IPS DF 19.7 (cell line): ENCODE measurements around the gene ABCC1.
"Not testable (repeated sequence)": the region's sequence is repeated elsewhere in the genome, so short reads cannot be mapped to it uniquely, and the experiment has no call there.

ENCODE experiments used
- DNase-seq: peaks from one replicate; pipeline ENCODE4 v3.0.0-alpha.2; 2013; ENCODE audit warnings: low read depth, low spot score

Gene ABCC1

DNA sequence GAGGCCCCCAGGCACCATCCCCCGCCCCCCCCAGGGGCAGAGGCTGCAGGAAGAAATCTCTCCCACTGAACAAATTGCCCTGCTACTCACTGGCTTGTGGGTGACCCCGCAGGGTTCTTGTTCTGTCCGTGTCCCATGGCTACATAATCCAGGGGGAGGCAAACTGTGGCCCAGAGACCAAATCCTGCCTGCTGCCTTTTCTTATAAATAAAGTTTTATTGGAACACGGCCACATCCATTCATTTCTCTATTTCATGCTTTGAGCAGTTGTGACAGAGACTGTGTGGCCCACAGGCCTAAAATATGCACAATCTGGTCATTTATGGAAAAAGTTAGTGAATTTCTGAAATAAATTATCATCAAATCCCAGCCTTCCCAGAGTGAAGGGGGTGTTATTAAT lies 235.7 kb downstream of the ABCC1 start:
- no peak for DNase-seq

DNA sequence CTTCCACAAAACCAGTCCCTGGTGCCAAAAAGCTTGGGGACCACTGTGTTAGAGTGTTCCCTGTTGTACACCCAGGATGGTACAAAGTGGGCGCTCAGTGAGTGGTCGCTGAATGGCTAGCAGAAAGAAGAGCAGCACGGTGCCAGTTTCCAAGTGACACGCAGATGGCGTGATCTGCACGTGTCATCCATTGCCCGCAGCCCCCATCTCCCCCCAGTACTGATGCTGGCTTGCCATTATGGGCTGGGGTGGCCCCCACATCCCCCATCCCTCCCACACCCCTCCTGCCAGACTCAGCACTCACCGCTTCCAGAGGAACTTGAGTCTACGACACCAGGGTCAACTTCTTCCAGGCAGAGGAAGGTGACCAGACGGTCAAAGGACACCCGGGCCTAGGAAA lies 237.4 kb downstream of the ABCC1 start:
- DNase-seq, result no peak

DNA sequence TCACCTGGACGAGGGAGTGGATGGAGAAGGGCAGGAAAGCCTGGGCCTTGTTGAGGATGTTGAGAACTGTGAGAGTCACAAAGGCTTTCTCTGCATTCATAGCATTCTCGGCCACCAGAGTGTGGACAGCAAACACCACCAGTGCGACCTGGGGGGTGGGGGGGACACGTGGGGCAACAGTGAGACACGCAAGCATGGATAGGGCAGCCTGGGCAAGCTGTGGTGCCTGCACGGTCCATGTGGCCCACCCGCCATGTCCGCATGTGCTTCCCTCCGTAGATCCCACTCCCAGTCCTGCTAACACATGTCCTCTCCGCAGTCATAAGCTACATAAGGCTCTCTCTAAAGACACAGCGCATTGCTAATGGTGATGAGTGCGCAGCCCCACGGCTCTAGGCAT lies 239.4 kb downstream of the ABCC1 start:
- DNase-seq, result no peak

DNA sequence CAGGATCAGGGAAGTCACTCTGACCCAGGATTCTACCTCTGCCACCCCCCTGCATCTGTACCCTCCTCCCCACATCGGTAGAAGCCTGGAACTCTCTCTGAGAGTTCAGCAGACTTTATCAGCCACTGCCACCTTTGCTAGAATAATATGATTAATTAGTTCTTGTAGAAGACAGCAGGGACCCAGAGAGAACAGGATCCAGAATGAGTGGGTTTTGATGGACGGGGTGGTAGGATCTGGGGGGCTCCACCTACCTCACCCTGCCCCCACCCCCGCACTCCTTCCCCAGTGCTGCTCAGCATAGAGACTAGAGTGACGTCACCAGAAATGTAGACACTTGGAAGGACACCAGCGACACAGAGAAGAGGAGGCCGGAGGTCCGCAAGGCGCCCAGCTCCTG lies 240.4 kb downstream of the ABCC1 start:
- no peak for DNase-seq

DNA sequence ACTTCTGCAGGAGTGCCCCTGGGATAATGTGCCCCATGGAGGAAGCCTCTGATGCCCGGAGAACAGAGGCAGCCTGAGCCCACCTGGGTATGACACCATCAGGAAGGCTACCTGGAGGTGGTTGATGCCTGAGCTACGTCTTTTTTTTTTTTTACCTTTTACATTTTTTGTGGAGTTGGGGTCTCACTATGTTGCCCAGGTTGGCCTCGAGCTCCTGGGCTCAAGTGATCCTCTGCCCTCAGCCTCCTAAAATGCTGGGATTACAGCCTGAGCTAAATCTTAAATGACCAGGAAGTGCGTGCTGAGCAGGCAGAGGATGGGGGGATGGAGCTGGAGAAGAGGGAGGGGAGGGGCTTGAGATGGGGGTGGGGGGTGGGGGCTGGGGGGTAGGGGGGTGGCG lies 241.1 kb downstream of the ABCC1 start:
- DNase-seq, result no peak

DNA sequence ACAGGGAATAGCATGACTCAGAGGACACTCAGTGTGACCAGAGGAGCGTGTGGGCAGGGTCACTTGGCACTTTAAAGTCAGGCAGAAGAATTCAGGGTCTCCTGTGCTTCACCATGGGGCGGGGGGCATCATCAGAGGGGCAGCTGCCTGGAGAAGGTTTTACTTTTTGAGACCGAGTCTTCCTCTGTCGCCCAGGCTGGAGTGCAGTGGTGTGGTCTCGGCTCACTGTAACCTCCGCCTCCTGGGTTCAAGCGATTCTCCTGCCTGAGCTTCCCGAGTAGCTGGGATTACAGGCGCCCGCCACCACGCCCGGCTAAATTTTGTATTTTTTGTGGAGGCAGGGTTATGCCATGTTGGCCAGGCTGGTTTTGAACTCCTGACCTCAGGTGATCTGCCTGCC lies 241.6 kb downstream of the ABCC1 start:
- not testable (repeated sequence) for DNase-seq

DNA sequence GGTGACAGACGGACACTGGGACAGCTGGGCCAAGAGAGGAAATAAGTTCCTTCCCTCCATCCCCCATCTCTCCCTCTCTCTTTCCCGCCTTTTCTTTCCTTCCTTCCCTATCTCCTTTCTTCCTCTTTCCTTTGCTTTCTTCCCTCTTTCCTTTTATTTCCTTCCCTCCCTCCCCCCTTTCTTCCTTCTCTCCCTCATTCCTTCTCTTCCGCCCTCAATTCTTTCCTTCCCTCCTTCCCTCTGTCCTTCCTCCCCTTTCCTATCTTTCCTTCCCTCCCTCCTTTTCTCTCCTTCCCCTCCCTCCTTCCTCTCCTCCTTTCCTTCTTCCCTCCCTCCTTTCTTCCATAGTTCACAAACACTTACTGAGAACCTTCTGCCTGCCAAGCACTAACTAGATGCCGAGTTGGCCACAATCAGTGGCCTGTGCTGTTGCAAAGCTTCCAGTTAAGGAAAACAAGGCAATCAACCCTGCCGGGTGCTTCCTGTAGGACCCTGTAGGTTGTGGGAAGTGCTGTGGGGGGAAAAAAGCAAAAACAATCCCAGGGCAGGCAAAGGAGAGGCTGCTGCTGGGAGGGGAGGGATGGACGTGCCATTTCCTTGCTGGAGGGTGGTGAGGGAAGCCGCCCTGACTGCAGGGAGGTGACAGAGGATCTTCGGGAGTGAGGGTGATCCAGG lies 242.2 kb downstream of the ABCC1 start:
- no peak for DNase-seq
